GM10248 (cell line): ENCODE results near the gene STIL.

ENCODE experiments used
- CTCF ChIA-PET: fragments of 300-600 bp; sonication (Branson Sonifier 250); formaldehyde crosslinking; extraction: SDS; loops from one replicate; lab custom pipeline; 2021; ENCODE audit warnings: antibody characterized with exemption; lab: Yijun Ruan, JAX
- POLR2A ChIA-PET: fragments of 350-650 bp; sonication (Branson Sonifier 250); formaldehyde crosslinking; extraction: SDS; loops from one replicate; lab custom pipeline; 2020; ENCODE audit warnings: antibody characterized with exemption; lab: Yijun Ruan, JAX
- DNase-seq: peaks from one replicate; pipeline ENCODE4 v3.0.0; 2012; ENCODE audit errors: extremely low spot score
- CTCF ChIP-seq: IDR thresholded peaks from 2 replicates; pipeline ENCODE4 v1.5.1; 2012; ENCODE audit warnings: mild to moderate bottlenecking, low read depth; ENCODE audit errors: extremely low read depth, missing control alignments, control extremely low read depth

Gene STIL

GRCh38 chr1:47243910-47244309, 70.0 kb downstream of the STIL start:
- DNase-seq: no peak

GRCh38 chr1:47241114-47242113, 72.5 kb downstream of the STIL start:
- POLR2A ChIA-PET: no interaction called here
- no peak for TF ChIP-seq CTCF
- CTCF ChIA-PET: interaction anchor here (1.2 to 3.0 kb wide), 2 partner anchors 10 to 21 kb away, joined by 4 to 11 read pairs; no protein-coding TSS in a partner anchor
- no peak for DNase-seq

More at GRCh38 chr1:47243910-47244309, 70.0 kb downstream of the STIL start:
- TF ChIP-seq CTCF: no peak
- ChIA-PET POLR2A (no interaction called here), CTCF (interaction anchor here (1.0 to 5.7 kb wide), 4 partner anchors 8 to 193 kb away, joined by 3 to 24 read pairs (median 4); no protein-coding TSS in a partner anchor)

- no peak for TF ChIP-seq CTCF
- POLR2A ChIA-PET: no interaction called here
- no peak for DNase-seq
- CTCF ChIA-PET: interaction anchor here (0.7 to 3.0 kb wide), 4 partner anchors 17 to 198 kb away, joined by 3 to 11 read pairs (median 4); no protein-coding TSS in a partner anchor
These were observed 74.9 kb downstream of the STIL start for GRCh38 chr1:47238935-47239592.

GRCh38 chr1:47235806-47236205, 78.1 kb downstream of the STIL start:
- no peak for TF ChIP-seq CTCF
- POLR2A ChIA-PET: no interaction called here
- DNase-seq: no peak
- CTCF ChIA-PET: interaction anchor here (0.9 to 3.7 kb wide), 7 partner anchors 12 to 125 kb away, joined by 3 to 14 read pairs (median 3); no protein-coding TSS in a partner anchor

- CTCF ChIA-PET: interaction anchor here (0.9 to 3.7 kb wide), 6 partner anchors 13 to 125 kb away, joined by 3 to 14 read pairs (median 4); no protein-coding TSS in a partner anchor
- no peak for DNase-seq
- POLR2A ChIA-PET: no interaction called here
- no peak for TF ChIP-seq CTCF
These were observed 78.7 kb downstream of the STIL start for GRCh38 chr1:47235241-47235681.

- POLR2A ChIA-PET: interaction anchor here (0.6 kb wide), 1 partner anchor 109 kb away, joined by 3 read pairs; no protein-coding TSS in a partner anchor
- TF ChIP-seq CTCF: no peak
- CTCF ChIA-PET: interaction anchor here (3.7 kb wide), 1 partner anchor 30 kb away, joined by 13 read pairs; no protein-coding TSS in a partner anchor
- DNase-seq: no peak
These were observed 80.8 kb downstream of the STIL start for GRCh38 chr1:47233186-47233585.
